Natural killer cell (primary cell): Measurements from ENCODE around the gene GNG3. TPM values are rescaled to one million over a fixed set of nuclear protein-coding genes. Genes with fewer than 3 reads are reported as not detected.

Source experiments
- ATAC-seq, 3 donors: fragments of 150-1000 bp in 2 of 3; fragments of 200-7000 bp in 1 of 3; cut with Tn5 transposase; 1 replicate in 1 of 3; 2 replicates in 2 of 3; pipeline ENCODE4 v1.10.0; 2021; ENCODE audit warnings: mild to moderate bottlenecking in 2 of 3, moderate library complexity in 2 of 3
- DNase-seq, 2 donors: peaks; one replicate each; pipeline versions ENCODE4 v3.0.0 to v3.0.0-alpha.2; 2013 to 2021; ENCODE audit warnings: mixed read lengths in 1 of 2
- H3K27ac ChIP-seq: one replicate; pipeline ENCODE4 v1.5.1; 2013; ENCODE audit warnings: mild to moderate bottlenecking, low read length
- H3K27me3 ChIP-seq: one replicate; pipeline ENCODE4 v1.6.1; 2013; ENCODE audit warnings: low read length; ENCODE audit not compliant: control insufficient read depth, insufficient read depth
- H3K36me3 ChIP-seq: one replicate; pipeline ENCODE4 v1.6.1; 2013; ENCODE audit warnings: low read length; ENCODE audit not compliant: control insufficient read depth, insufficient read depth
- H3K4me1 ChIP-seq: one replicate; pipeline ENCODE4 v1.6.1; 2013; ENCODE audit warnings: low read length; ENCODE audit not compliant: control insufficient read depth, insufficient read depth
- H3K4me3 ChIP-seq: one replicate; pipeline ENCODE4 v1.5.1; 2013; ENCODE audit warnings: low read length
- H3K9me3 ChIP-seq: one replicate; pipeline ENCODE4 v1.6.1; 2013; ENCODE audit warnings: low read length; ENCODE audit not compliant: control insufficient read depth, insufficient read depth
- H3K27ac Mint-ChIP-seq, 2 donors: one replicate each; pipeline ENCODE4 v1.8.0; 2022; ENCODE audit warnings: mild to moderate bottlenecking in 2 of 2, mixed read lengths in 2 of 2, moderate library complexity in 1 of 2
- H3K27me3 Mint-ChIP-seq, 2 donors: one replicate each; pipeline ENCODE4 v1.8.0; 2022; ENCODE audit warnings: low read depth in 2 of 2, mixed read lengths in 2 of 2
- H3K36me3 Mint-ChIP-seq: one replicate; pipeline ENCODE4 v1.8.0; 2022; ENCODE audit warnings: mixed read lengths
- H3K4me1 Mint-ChIP-seq, 2 donors: one replicate each; pipeline ENCODE4 v1.8.0; 2022; ENCODE audit warnings: mixed read lengths in 2 of 2
- H3K4me3 Mint-ChIP-seq: one replicate; pipeline ENCODE4 v1.8.0; 2022; ENCODE audit warnings: mild to moderate bottlenecking, moderate library complexity, mixed read lengths
- H3K9me3 Mint-ChIP-seq, 2 donors: one replicate each; pipeline ENCODE4 v1.8.0; 2022; ENCODE audit warnings: mixed read lengths in 2 of 2
- WGBS: methylation state at CpG from one replicate; pipeline ENCODE4 v1.1.7; 2013; ENCODE audit warnings: missing lambda C conversion rate; ENCODE audit not compliant: insufficient coverage; 5-methylcytosine and 5-hydroxymethylcytosine counted together
- intact Hi-C: fragments of 100-400 bp; cut with micrococcal nuclease; formaldehyde crosslinking; loops from one replicate; pipeline ENCODE4 v1.14.2; 2022
- total RNA-seq, 4 donors: library from RNA; stranded (reverse); fragments of 120-200 nt in 1 of 4; gene quantifications; one replicate each; pipeline versions ENCODE4 v1.2.3 to v1.2.4, GENCODE V29; 2013 to 2022
- TF ChIP-seq, protein P1 (sequence below): fragments of 200-600 bp; IDR thresholded peaks from one replicate; pipeline ENCODE4 v1.8.0; 2022; ENCODE audit warnings: antibody characterized with exemption

GNG3 gene
- total RNA-seq, 3 donors from 2014 or later (not counting 1 experiment from before 2014, with no cell fraction given): not detected

DNA sequence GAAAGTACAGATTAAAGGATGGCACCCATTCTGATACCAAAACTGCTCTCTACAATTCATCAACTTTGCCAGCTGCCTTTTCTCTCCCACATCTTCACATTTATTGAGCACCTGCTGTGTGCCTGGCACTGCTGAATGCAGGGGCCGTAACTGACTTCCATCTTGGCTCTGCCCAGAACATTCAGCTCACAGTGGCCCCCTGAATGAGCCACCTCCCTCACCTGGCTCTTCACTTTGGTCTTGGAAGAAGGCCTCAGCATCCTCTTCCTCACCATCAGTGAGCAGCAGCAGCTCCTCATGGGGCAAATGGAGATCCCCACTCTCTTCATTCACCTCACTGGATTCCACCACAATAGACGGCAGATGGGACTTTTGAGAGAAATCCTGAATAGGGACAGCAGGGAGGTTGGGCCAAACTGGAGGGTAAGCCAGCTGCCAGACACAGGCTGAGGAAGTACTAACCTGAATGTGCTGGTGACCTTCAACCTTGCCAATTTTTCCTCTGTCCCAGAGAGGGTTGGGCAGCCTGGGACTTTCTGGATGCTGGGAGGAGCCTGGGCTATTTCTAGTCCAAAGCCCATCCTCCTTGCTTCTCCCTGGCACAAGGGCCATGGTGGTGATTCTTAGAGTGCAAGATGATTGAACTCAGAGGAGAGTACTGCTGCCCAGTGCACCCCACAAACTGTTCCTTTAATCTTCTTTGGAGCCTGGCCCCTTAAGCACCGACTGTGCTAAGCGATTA lies 37.9 kb upstream of the GNG3 start:
- WGBS: 93% methylated on average over 4 of the region's 4 CpGs

DNA sequence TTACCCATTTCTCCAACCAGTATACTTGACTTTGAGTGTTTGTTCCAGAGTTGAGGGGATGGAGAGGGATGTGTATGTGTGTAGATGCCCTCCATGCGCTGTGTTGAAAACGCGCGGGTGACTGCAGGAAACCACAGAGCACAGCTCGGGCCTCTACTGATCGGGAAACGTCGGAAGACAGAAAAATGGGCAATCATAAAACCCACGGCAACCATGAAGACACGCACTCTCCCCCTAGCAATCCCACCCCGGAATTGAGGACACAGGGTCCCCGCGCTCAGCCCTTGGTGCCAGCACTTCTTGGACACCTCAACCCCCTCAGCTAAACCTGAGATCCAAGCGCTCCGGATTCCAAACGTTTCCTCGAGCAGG lies 36.3 kb upstream of the GNG3 start:
- WGBS: 0% methylated on average over 17 of the region's 17 CpGs
- H3K27me3 ChIP-seq: no peaks in the 10 kb centered on the region

More for the DNA sequence above, 37.9 kb upstream of the GNG3 start:
- Mint-ChIP-seq H3K27ac (peak overlapping the region in 1 of 2 donors; percentile 97), H3K9me3 (no peaks in the 10 kb centered on the region), H3K36me3 (no peaks in the 10 kb centered on the region), H3K27me3 (no peaks in the 10 kb centered on the region), H3K4me3 (no peak overlapping the region), H3K4me1 (peaks cover 25 to 45% of the 10 kb centered on the region in 2 donors)
- DNase-seq: no peak
- intact Hi-C loops: loop anchor here (5.0 kb wide), 2 partner anchors 38 to 58 kb away; partner anchors contain the start of genes BSCL2, GNG3, HNRNPUL2 and TTC9C
- TF ChIP-seq, protein P1, sequence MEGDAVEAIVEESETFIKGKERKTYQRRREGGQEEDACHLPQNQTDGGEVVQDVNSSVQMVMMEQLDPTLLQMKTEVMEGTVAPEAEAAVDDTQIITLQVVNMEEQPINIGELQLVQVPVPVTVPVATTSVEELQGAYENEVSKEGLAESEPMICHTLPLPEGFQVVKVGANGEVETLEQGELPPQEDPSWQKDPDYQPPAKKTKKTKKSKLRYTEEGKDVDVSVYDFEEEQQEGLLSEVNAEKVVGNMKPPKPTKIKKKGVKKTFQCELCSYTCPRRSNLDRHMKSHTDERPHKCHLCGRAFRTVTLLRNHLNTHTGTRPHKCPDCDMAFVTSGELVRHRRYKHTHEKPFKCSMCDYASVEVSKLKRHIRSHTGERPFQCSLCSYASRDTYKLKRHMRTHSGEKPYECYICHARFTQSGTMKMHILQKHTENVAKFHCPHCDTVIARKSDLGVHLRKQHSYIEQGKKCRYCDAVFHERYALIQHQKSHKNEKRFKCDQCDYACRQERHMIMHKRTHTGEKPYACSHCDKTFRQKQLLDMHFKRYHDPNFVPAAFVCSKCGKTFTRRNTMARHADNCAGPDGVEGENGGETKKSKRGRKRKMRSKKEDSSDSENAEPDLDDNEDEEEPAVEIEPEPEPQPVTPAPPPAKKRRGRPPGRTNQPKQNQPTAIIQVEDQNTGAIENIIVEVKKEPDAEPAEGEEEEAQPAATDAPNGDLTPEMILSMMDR: no peak
- peaks cover 40% of the 10 kb centered on the region for H3K4me1 ChIP-seq
- no peak overlapping the region for H3K4me3 ChIP-seq
- peaks cover 6% of the 10 kb centered on the region for H3K36me3 ChIP-seq
- no peaks in the 10 kb centered on the region for H3K9me3 ChIP-seq
- no peak overlapping the region for H3K27ac ChIP-seq
- no peak for ATAC-seq
- H3K27me3 ChIP-seq: no peaks in the 10 kb centered on the region

DNA sequence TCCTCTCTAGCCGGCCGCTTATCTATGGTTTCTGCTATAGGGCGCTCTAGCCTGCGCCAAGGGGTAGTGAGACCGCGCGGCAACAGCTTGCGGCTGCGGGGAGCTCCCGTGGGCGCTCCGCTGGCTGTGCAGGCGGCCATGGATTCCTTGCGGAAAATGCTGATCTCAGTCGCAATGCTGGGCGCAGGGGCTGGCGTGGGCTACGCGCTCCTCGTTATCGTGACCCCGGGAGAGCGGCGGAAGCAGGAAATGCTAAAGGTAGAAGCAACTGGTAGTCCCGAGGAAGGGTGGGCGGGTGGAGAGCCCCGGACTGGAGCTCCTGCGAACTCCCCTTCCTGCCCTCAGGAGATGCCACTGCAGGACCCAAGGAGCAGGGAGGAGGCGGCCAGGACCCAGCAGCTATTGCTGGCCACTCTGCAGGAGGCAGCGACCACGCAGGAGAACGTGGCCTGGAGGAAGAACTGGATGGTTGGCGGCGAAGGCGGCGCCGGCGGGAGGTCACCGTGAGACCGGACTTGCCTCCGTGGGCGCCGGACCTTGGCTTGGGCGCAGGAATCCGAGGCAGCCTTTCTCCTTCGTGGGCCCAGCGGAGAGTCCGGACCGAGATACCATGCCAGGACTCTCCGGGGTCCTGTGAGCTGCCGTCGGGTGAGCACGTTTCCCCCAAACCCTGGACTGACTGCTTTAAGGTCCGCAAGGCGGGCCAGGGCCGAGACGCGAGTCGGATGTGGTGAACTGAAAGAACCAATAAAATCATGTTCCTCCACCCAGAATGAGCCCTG lies 35.7 kb upstream of the GNG3 start, which contains the start of the genes LBHD1 and UQCC3:
Gene LBHD1, minus strand, starts transcription at position 660 of the 782 bp plus-strand sequence. CDS start 2,236 bp downstream, outside the sequence.
Gene UQCC3, plus strand, starts transcription at position 66 of the 782 bp plus-strand sequence. Its CDS starts 73 bp downstream, at position 139.
- no peaks in the 10 kb centered on the region for H3K27me3 Mint-ChIP-seq

More for the DNA sequence above, 36.3 kb upstream of the GNG3 start:
- Histone ChIP-seq H3K36me3 (peaks cover 8% of the 10 kb centered on the region), H3K4me1 (peaks cover 33% of the 10 kb centered on the region), H3K4me3 (peak overlapping the region; percentile 85), H3K9me3 (no peaks in the 10 kb centered on the region), H3K27ac (peak overlapping the region; percentile 59)
- no peaks in the 10 kb centered on the region for H3K27me3 Mint-ChIP-seq
- H3K36me3 Mint-ChIP-seq: no peaks in the 10 kb centered on the region
- peaks cover 25 to 40% of the 10 kb centered on the region in 2 donors for H3K4me1 Mint-ChIP-seq
- H3K27ac Mint-ChIP-seq: peak overlapping the region; percentile 92 to 97
- TF ChIP-seq, protein P1: no peak
- no peaks in the 10 kb centered on the region for H3K9me3 Mint-ChIP-seq
- intact Hi-C loops: loop anchor here (5.0 kb wide), 1 partner anchor 36 kb away; the partner anchor contains the start of genes BSCL2 and GNG3
- peak in 1 of 2 donors; percentile 71 for DNase-seq
- H3K4me3 Mint-ChIP-seq: peak overlapping the region; percentile 99
- peak; percentile 16 to 35 (median 29) for ATAC-seq

More for the DNA sequence above, 35.7 kb upstream of the GNG3 start, which contains the start of the genes LBHD1 and UQCC3:
- under 1% methylated on average over 59 of the region's 59 CpGs for WGBS
- H3K4me1 ChIP-seq: peaks cover 27% of the 10 kb centered on the region
- peak within 1 kb of the TSS; percentile 92 to 97 for H3K27ac Mint-ChIP-seq
- DNase-seq (peak; percentile 76 to 85), ATAC-seq (peak; percentile 78 to 93 (median 86))
- H3K36me3 ChIP-seq: peaks cover 9% of the 10 kb centered on the region
- intact Hi-C loops: loop anchor here (5.0 kb wide), 1 partner anchor 36 kb away; the partner anchor contains the start of genes BSCL2 and GNG3
- H3K4me3 ChIP-seq: peak within 1 kb of the TSS; percentile 85
- no peaks in the 10 kb centered on the region for H3K9me3 ChIP-seq
- H3K4me1 Mint-ChIP-seq: peaks cover 21 to 36% of the 10 kb centered on the region in 2 donors
- no peaks in the 10 kb centered on the region for H3K27me3 ChIP-seq
- TF ChIP-seq, protein P1: no peak
- peaks cover under 1% of the 10 kb centered on the region for H3K36me3 Mint-ChIP-seq
- peak within 1 kb of the TSS; percentile 59 for H3K27ac ChIP-seq
- peak within 1 kb of the TSS; percentile 99 for H3K4me3 Mint-ChIP-seq
- no peaks in the 10 kb centered on the region for H3K9me3 Mint-ChIP-seq
